H1 (cell line): ENCODE data around the gene ACTR2. TPM values are rescaled to one million over a fixed set of nuclear protein-coding genes. Genes with fewer than 3 reads are reported as not detected.

Source experiments
- CTCF ChIA-PET: fragments of 300-600 bp; sonication (Branson Sonifier 250); formaldehyde crosslinking; loops from one replicate; lab custom pipeline; 2021; ENCODE audit not compliant: partially characterized antibody; lab: Charles Lee
- POLR2A ChIA-PET: fragments of 300-600 bp; sonication (Branson Sonifier 250); formaldehyde crosslinking; loops from one replicate; lab custom pipeline; 2021; ENCODE audit warnings: inconsistent platforms; ENCODE audit not compliant: partially characterized antibody; lab: Charles Lee
- DNase-seq, 2 experiments: peaks; one replicate each; pipeline versions ENCODE4 v3.0.0 to v3.0.0-alpha.2; 2010 to 2022; ENCODE audit warnings: low spot score in 2 of 2, low read depth in 1 of 2, mixed read lengths in 1 of 2
- FAIRE-seq: peaks from 2 replicates; lab custom pipeline; 2011; peaks lifted over from hg19 to GRCh38; lab: Jason Lieb, UNC
- H2AFZ ChIP-seq: 2 replicates; pipeline ENCODE4 v1.8.1; 2012; ENCODE audit warnings: low read length, inconsistent platforms
- H2AK5ac ChIP-seq: 2 replicates; pipeline ENCODE4 v1.6.1; 2013; ENCODE audit warnings: low read depth, low read length
- H2BK120ac ChIP-seq: replicated peaks from 2 replicates; pipeline ENCODE3; 2013; ENCODE audit warnings: low read depth, low read length, inconsistent platforms
- H2BK12ac ChIP-seq: 2 replicates; pipeline ENCODE4 v1.6.1; 2013; ENCODE audit warnings: low read depth, low read length
- H2BK15ac ChIP-seq: 2 replicates; pipeline ENCODE4 v1.6.1; 2013; ENCODE audit warnings: low read length
- H2BK20ac ChIP-seq: 2 replicates; pipeline ENCODE4 v1.6.1; 2013; ENCODE audit warnings: low read length
- H2BK5ac ChIP-seq: 2 replicates; pipeline ENCODE4 v1.6.1; 2013; ENCODE audit warnings: low read depth, low read length
- H3K14ac ChIP-seq: 2 replicates; pipeline ENCODE4 v1.6.1; 2013; ENCODE audit warnings: inconsistent platforms; ENCODE audit not compliant: insufficient read length
- H3K18ac ChIP-seq: 2 replicates; pipeline ENCODE4 v1.6.1; 2013; ENCODE audit warnings: low read length; ENCODE audit errors: extremely low read depth
- H3K23ac ChIP-seq: 2 replicates; pipeline ENCODE4 v1.6.1; 2013; ENCODE audit warnings: inconsistent platforms; ENCODE audit not compliant: insufficient read length
- H3K23me2 ChIP-seq: 2 replicates; pipeline ENCODE4 v1.6.1; 2013; ENCODE audit warnings: low read depth, low read length
- H3K27ac ChIP-seq: 2 replicates; pipeline ENCODE4 v1.6.1; 2011; ENCODE audit warnings: low read depth, low read length, inconsistent platforms
- H3K27me3 ChIP-seq, 4 experiments: replicated peaks in 1 of 4; 1 replicate in 1 of 4; 2 replicates in 3 of 4; pipeline versions ENCODE4 v1.6.1 to v1.8.1; 2011 to 2013; ENCODE audit warnings: low read length in 3 of 4, mild to moderate bottlenecking in 3 of 4, inconsistent platforms in 2 of 4, mixed read lengths in 2 of 4, moderate library complexity in 1 of 4; ENCODE audit not compliant: control insufficient read depth in 3 of 4, insufficient read depth in 3 of 4; ENCODE audit errors: extremely low read depth in 1 of 4
- H3K36me3 ChIP-seq, 4 experiments: 2 replicates each; pipeline versions ENCODE4 v1.6.1 to v1.8.1; 2011 to 2013; ENCODE audit warnings: mild to moderate bottlenecking in 4 of 4, low read length in 3 of 4, moderate library complexity in 2 of 4, control low read depth in 1 of 4, inconsistent platforms in 1 of 4; ENCODE audit not compliant: insufficient read depth in 4 of 4, control insufficient read depth in 2 of 4
- H3K4ac ChIP-seq: replicated peaks from 2 replicates; pipeline ENCODE3; 2013; ENCODE audit warnings: low read length, low read depth, mixed read lengths, inconsistent platforms; ENCODE audit not compliant: insufficient read length
- H3K4me1 ChIP-seq, 4 experiments: replicated peaks in 1 of 4; 1 replicate in 1 of 4; 2 replicates in 3 of 4; pipeline versions ENCODE4 v1.6.1 to v1.8.1; 2011 to 2013; ENCODE audit warnings: low read length in 3 of 4, inconsistent platforms in 2 of 4, mixed read lengths in 1 of 4; ENCODE audit not compliant: insufficient read depth in 4 of 4, control insufficient read depth in 3 of 4
- H3K4me2 ChIP-seq, 2 experiments: 2 replicates each; pipeline versions ENCODE4 v1.6.1 to v1.8.1; 2011 to 2013; ENCODE audit warnings: low read depth in 2 of 2, low read length in 2 of 2, control low read depth in 1 of 2, inconsistent platforms in 1 of 2, mild to moderate bottlenecking in 1 of 2; ENCODE audit not compliant: insufficient read depth in 1 of 2
- H3K4me3 ChIP-seq, 4 experiments: fragments of 200-600, 300-600 bp in 1 of 4; sonication (generic), shearing (Covaris generic), sonication (Bioruptor Twin) in 1 of 4; 2 replicates each; pipeline versions ENCODE4 v1.5.1 to v1.8.1; 2011 to 2016; ENCODE audit warnings: low read length in 4 of 4, low read depth in 3 of 4, control low read depth in 2 of 4, inconsistent platforms in 2 of 4, mild to moderate bottlenecking in 2 of 4, mixed read lengths in 1 of 4, moderate library complexity in 1 of 4; ENCODE audit not compliant: insufficient read depth in 2 of 4; ENCODE audit errors: extremely low read depth in 1 of 4
- H3K56ac ChIP-seq: replicated peaks from 2 replicates; pipeline ENCODE3; 2013; ENCODE audit warnings: low read depth, mild to moderate bottlenecking, mixed read lengths, low read length, inconsistent platforms; ENCODE audit not compliant: insufficient read length
- H3K79me1 ChIP-seq: 2 replicates; pipeline ENCODE4 v1.6.1; 2013; ENCODE audit warnings: low read depth, low read length, control low read depth
- H3K79me2 ChIP-seq, 2 experiments: 2 replicates each; pipeline versions ENCODE4 v1.6.1 to v1.8.1; 2012 to 2013; ENCODE audit warnings: low read length in 2 of 2, mild to moderate bottlenecking in 2 of 2, inconsistent platforms in 1 of 2; ENCODE audit not compliant: insufficient read depth in 2 of 2, control insufficient read depth in 1 of 2
- H3K9ac ChIP-seq, 4 experiments: replicated peaks in 1 of 4; 1 replicate in 1 of 4; 2 replicates in 3 of 4; pipeline versions ENCODE4 v1.6.1 to v1.8.1; 2011 to 2013; ENCODE audit warnings: low read depth in 3 of 4, low read length in 3 of 4, control low read depth in 2 of 4, mild to moderate bottlenecking in 2 of 4, moderate library complexity in 2 of 4, inconsistent platforms in 1 of 4; ENCODE audit errors: extremely low read depth in 1 of 4
- H3K9me3 ChIP-seq, 2 experiments: 2 replicates each; pipeline versions ENCODE4 v1.6.1 to v1.8.1; 2012 to 2013; ENCODE audit warnings: mild to moderate bottlenecking in 2 of 2, moderate library complexity in 2 of 2, control low read depth in 1 of 2, inconsistent platforms in 1 of 2, low read depth in 1 of 2, low read length in 1 of 2, mixed read lengths in 1 of 2; ENCODE audit not compliant: insufficient read depth in 2 of 2
- H4K20me1 ChIP-seq, 2 experiments: replicated peaks in 1 of 2; 2 replicates each; pipeline versions ENCODE3 to v1.8.1; 2011 to 2013; ENCODE audit warnings: inconsistent platforms in 2 of 2, low read length in 2 of 2, mild to moderate bottlenecking in 1 of 2; ENCODE audit not compliant: insufficient read depth in 2 of 2, control insufficient read depth in 1 of 2
- H4K5ac ChIP-seq: 2 replicates; pipeline ENCODE4 v1.6.1; 2013; ENCODE audit warnings: low read length, low read depth, mixed read lengths, inconsistent platforms; ENCODE audit not compliant: insufficient read length
- H4K8ac ChIP-seq: 2 replicates; pipeline ENCODE4 v1.8.0; 2013; ENCODE audit warnings: mild to moderate bottlenecking, moderate library complexity, low read length, inconsistent platforms; ENCODE audit not compliant: insufficient read depth; ENCODE audit errors: extremely low read depth
- H4K91ac ChIP-seq: replicated peaks from 2 replicates; pipeline ENCODE3; 2013; ENCODE audit warnings: low read length, mixed read lengths, inconsistent platforms; ENCODE audit not compliant: insufficient read length
- BACH1 ChIP-seq: IDR thresholded peaks from 2 replicates; pipeline ENCODE4 v1.6.1; 2012; ENCODE audit warnings: low read length, improper control_type of control experiment
- SP1 ChIP-seq: IDR thresholded peaks from 2 replicates; pipeline ENCODE4 v1.6.1; 2011; ENCODE audit warnings: low read depth, low read length
- SP2 ChIP-seq: IDR thresholded peaks from 2 replicates; pipeline ENCODE4 v1.6.1; 2012; ENCODE audit warnings: mild to moderate bottlenecking, low read length, inconsistent platforms
- SP4 ChIP-seq: IDR thresholded peaks from 2 replicates; pipeline ENCODE4 v1.6.1; 2012; ENCODE audit warnings: low read length, inconsistent platforms
- TAF1 ChIP-seq: IDR thresholded peaks from 2 replicates; pipeline ENCODE4 v1.6.1; 2011; ENCODE audit warnings: mild to moderate bottlenecking, low read depth, low read length
- WGBS, 2 experiments: shearing (Covaris generic) in 1 of 2; methylation state at CpG; one replicate each; pipeline versions ENCODE4 v1.1.6 to v1.1.7; 2013 to 2015; ENCODE audit warnings: low lambda C conversion rate in 2 of 2, mixed read lengths in 2 of 2, inconsistent platforms in 1 of 2, low coverage in 1 of 2, missing lambda C conversion rate in 1 of 2; ENCODE audit not compliant: insufficient replicate concordance in 2 of 2, insufficient coverage in 1 of 2, insufficient read length in 1 of 2; ENCODE audit errors: extremely low coverage in 1 of 2, missing lambda C conversion rate in 1 of 2; 5-methylcytosine and 5-hydroxymethylcytosine counted together
- polyA plus RNA-seq, 7 experiments: library from polyadenylated mRNA; depleted of rRNA in 3 of 7; stranded (reverse) in 5 of 7; unstranded in 2 of 7; fragments of >200 nt in 5 of 7; fragments of 200-250 nt in 2 of 7; gene quantifications; 1 replicate in 5 of 7; 2 replicates in 1 of 7; 4 replicates in 1 of 7; pipeline versions ENCODE4 v1.2.1 to v1.2.3, GENCODE V29; 2011 to 2013; ENCODE audit warnings: missing spikeins in 2 of 7, mixed read lengths in 2 of 7
- total RNA-seq: library from RNA; stranded (reverse); fragmentation: NEBNext Ultra II Directional; extraction: Animal tissue kit (Norgen Biotek cat#: 25700); gene quantifications from 2 replicates; pipeline ENCODE4 v1.2.1, GENCODE V29; 2021

The ACTR2 gene
- total and polyA plus RNA-seq, 2 of the 8 experiments (the other 6 are each of a cell fraction or from before 2014, with no cell fraction given), result 28.3 to 171 TPM

DNA sequence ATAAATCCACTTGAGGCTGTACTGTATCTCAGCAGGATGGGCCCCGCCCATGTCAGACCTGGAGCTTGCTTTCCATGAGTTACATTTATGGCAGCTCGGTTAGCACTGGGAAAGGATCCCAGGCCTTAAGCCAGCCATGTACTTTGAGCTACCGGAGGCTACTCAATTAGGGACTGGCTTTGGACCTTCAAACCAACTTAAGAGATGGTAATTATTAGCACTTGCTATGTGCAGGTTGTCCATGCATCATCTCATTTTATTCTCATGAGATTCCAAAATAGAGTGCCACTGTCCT, 64.4 kb downstream of the ACTR2 start:
- Histone ChIP-seq H2BK5ac (no peak overlapping the region), H3K23ac (no peak overlapping the region), H3K36me3 (no peaks in the 10 kb centered on the region), H2BK20ac (no peak overlapping the region), H3K18ac (no peak overlapping the region), H2AFZ (no peak overlapping the region), H3K4me1 (peaks cover 0 to 4% (median under 1%) of the 10 kb centered on the region in 4 experiments; a peak in 1 of 7 replicates), H3K23me2 (no peaks in the 10 kb centered on the region), H3K4me2 (no peak overlapping the region), H3K79me2 (no peaks in the 10 kb centered on the region), H3K9me3 (no peaks in the 10 kb centered on the region), H4K20me1 (peaks cover 0 to 1% of the 10 kb centered on the region in 2 experiments), H4K5ac (no peak overlapping the region), H2BK12ac (no peak overlapping the region), H3K27ac (no peak overlapping the region), H3K56ac (no peak overlapping the region), H3K4me3 (no peak overlapping the region), H4K8ac (no peak overlapping the region), H3K4ac (no peak overlapping the region), H2BK15ac (no peak overlapping the region), H2BK120ac (no peak overlapping the region), H2AK5ac (no peak overlapping the region), H3K9ac (no peak overlapping the region), H3K79me1 (no peaks in the 10 kb centered on the region), H3K14ac (no peak overlapping the region), H3K27me3 (no peaks in the 10 kb centered on the region; a peak in 2 of 7 replicates), H4K91ac (no peak overlapping the region)
- POLR2A ChIA-PET, result no interaction called here
- DNase-seq (no peak), FAIRE-seq (no peak)
- TF ChIP-seq SP1 (no peak), BACH1 (no peak), SP2 (no peak), TAF1 (no peak), SP4 (no peak)
- CTCF ChIA-PET, result interaction anchor here (0.9 to 2.5 kb wide), 4 partner anchors 9 to 124 kb away, joined by 3 to 8 read pairs (median 4); no protein-coding TSS in a partner anchor
- 96% methylated on average over 3 of the region's 3 CpGs; no CpG with 5 or more reads in 1 of the 2 experiments for WGBS, 2 experiments
